A549 (cell line): ENCODE measurements around the gene STAT4. TPM values are rescaled to one million over a fixed set of nuclear protein-coding genes. Genes with fewer than 3 reads are reported as not detected.

ENCODE experiments used
- ATAC-seq, 2 experiments: fragments of 200-7000 bp in 1 of 2; fragments of >200 bp in 1 of 2; cut with Nextera tagmentation in 1 of 2; cut with Tn5 transposase in 1 of 2; 3 replicates each; pipeline versions ENCODE4 v1.8.0 to v1.9.1; 2018 to 2020; ENCODE audit warnings: mild to moderate bottlenecking in 1 of 2, moderate library complexity in 1 of 2
- CTCF ChIA-PET: fragments of 300-600 bp; sonication (Branson Sonifier 250); formaldehyde crosslinking; extraction: SDS; loops from one replicate; lab custom pipeline; 2021; ENCODE audit warnings: antibody characterized with exemption, inconsistent platforms; lab: Yijun Ruan, JAX
- POLR2A ChIA-PET: fragments of 350-600 bp; formaldehyde crosslinking; extraction: SDS; loops from one replicate; lab custom pipeline; 2021; ENCODE audit warnings: antibody characterized with exemption, inconsistent platforms; lab: Yijun Ruan, JAX
- DNase-seq, 2 experiments: peaks; one replicate each; pipeline versions ENCODE4 v3.0.0 to v3.0.0-alpha.2; 2011 to 2016; ENCODE audit warnings: low read depth in 1 of 2, low spot score in 1 of 2
- FAIRE-seq: peaks from 2 replicates; lab custom pipeline; 2011; peaks lifted over from hg19 to GRCh38; lab: Jason Lieb, UNC
- H3K27ac ChIP-seq, 2 experiments: fragments of >200 bp; sonication (Bioruptor Twin); formaldehyde crosslinking; 3 replicates each; pipeline ENCODE4 v1.5.1; 2016 to 2017
- H3K4me1 ChIP-seq: fragments of >200 bp; sonication (Bioruptor Twin); formaldehyde crosslinking; 3 replicates; pipeline ENCODE4 v1.6.1; 2016
- H3K4me2 ChIP-seq: fragments of >200 bp; sonication (Bioruptor Twin); formaldehyde crosslinking; 3 replicates; pipeline ENCODE4 v1.6.1; 2016
- H3K4me3 ChIP-seq: fragments of >200 bp; sonication (Bioruptor Twin); formaldehyde crosslinking; 3 replicates; pipeline ENCODE4 v1.5.1; 2016
- H3K9me3 ChIP-seq: fragments of >200 bp; sonication (Bioruptor Twin); formaldehyde crosslinking; 3 replicates; pipeline ENCODE4 v1.6.1; 2016
- BHLHE40 ChIP-seq: IDR thresholded peaks from 2 replicates; pipeline ENCODE4 v1.6.1; 2012; ENCODE audit warnings: low read depth, low read length, inconsistent platforms
- CEBPB ChIP-seq, 2 experiments: fragments of >200 bp in 1 of 2; sonication (Bioruptor Twin) in 1 of 2; formaldehyde crosslinking in 1 of 2; IDR thresholded peaks; 2 replicates each; pipeline ENCODE4 v1.6.1; 2012 to 2016
- EHF ChIP-seq: fragments of 250-450 bp; sonication (Bioruptor Pico); IDR thresholded peaks from 2 replicates; pipeline ENCODE4 v1.5.0; 2020; ENCODE audit warnings: mild to moderate bottlenecking
- EHMT2 ChIP-seq: fragments of 200-600 bp; sonication (generic); IDR thresholded peaks from 2 replicates; pipeline ENCODE4 v1.6.1; 2016; ENCODE audit warnings: antibody characterized with exemption, low read depth, mild to moderate bottlenecking, moderate library complexity
- FOSB ChIP-seq: fragments of 250-450 bp; sonication (Bioruptor Pico); IDR thresholded peaks from 2 replicates; pipeline ENCODE4 v1.5.0; 2020; ENCODE audit warnings: mild to moderate bottlenecking, moderate library complexity
- FOSL2 ChIP-seq, 2 experiments: fragments of 450-650 bp in 1 of 2; fragments of >200 bp in 1 of 2; sonication (Bioruptor Twin) in 1 of 2; formaldehyde crosslinking; IDR thresholded peaks; 2 replicates each; pipeline versions ENCODE4 v1.5.0 to v1.6.1; 2016 to 2020; ENCODE audit warnings: mild to moderate bottlenecking in 1 of 2, moderate library complexity in 1 of 2
- HEYL ChIP-seq: fragments of 250-450 bp; sonication (Bioruptor Pico); IDR thresholded peaks from 2 replicates; pipeline ENCODE4 v1.8.0; 2021; ENCODE audit warnings: mild to moderate bottlenecking, moderate library complexity
- MAFK ChIP-seq: fragments of 450-650 bp; IDR thresholded peaks from 2 replicates; pipeline ENCODE4 v1.6.1; 2014; ENCODE audit not compliant: partially characterized antibody
- RARB ChIP-seq: fragments of 250-450 bp; sonication (Bioruptor Pico); IDR thresholded peaks from 2 replicates; pipeline ENCODE4 v1.8.0; 2021; ENCODE audit warnings: mild to moderate bottlenecking, moderate library complexity
- RCOR1 ChIP-seq: fragments of 150-350 bp; IDR thresholded peaks from 2 replicates; pipeline ENCODE4 v1.6.1; 2014; ENCODE audit warnings: antibody characterized with exemption, low read length, low read depth
- ZFP36 ChIP-seq: fragments of 450-650 bp; IDR thresholded peaks from 2 replicates; pipeline ENCODE4 v1.6.1; 2014; ENCODE audit warnings: borderline replicate concordance; ENCODE audit not compliant: partially characterized antibody
- ZSCAN20 ChIP-seq: fragments of 250-450 bp; sonication (Bioruptor Pico); IDR thresholded peaks from 2 replicates; pipeline ENCODE4 v1.8.0; 2022; ENCODE audit warnings: mild to moderate bottlenecking, moderate library complexity
- WGBS: methylation state at CpG from one replicate; pipeline ENCODE4 v1.1.6; 2017; ENCODE audit errors: missing lambda C conversion rate; 5-methylcytosine and 5-hydroxymethylcytosine counted together
- polyA plus RNA-seq, 4 experiments: library from polyadenylated mRNA; depleted of rRNA in 3 of 4; stranded (reverse); fragments of >200 nt; fragmentation: RNase III in 1 of 4; extraction: RNeasy Plus Mini Kit Qiagen cat#74134 plus additional on column Dnase treatment in 1 of 4; gene quantifications; 2 replicates in 3 of 4; 3 replicates in 1 of 4; pipeline ENCODE4 v1.2.3, GENCODE V29; 2011 to 2017
- TF ChIP-seq, protein P1 (sequence below): IDR thresholded peaks from 2 replicates; pipeline ENCODE4 v1.6.1; 2012; ENCODE audit warnings: low read depth, borderline replicate concordance
- TF ChIP-seq, protein P2 (sequence below): fragments of 250-450 bp; sonication (Bioruptor Pico); IDR thresholded peaks from 2 replicates; pipeline ENCODE4 v1.5.0; 2020; ENCODE audit warnings: low read depth, mild to moderate bottlenecking, moderate library complexity
- TF ChIP-seq, protein P3 (sequence below): fragments of 150-350 bp; IDR thresholded peaks from 2 replicates; pipeline ENCODE4 v1.6.1; 2014; ENCODE audit warnings: low read depth, mild to moderate bottlenecking, low read length
- TF ChIP-seq, protein P4 (sequence below): IDR thresholded peaks from 2 replicates; pipeline ENCODE4 v1.6.1; 2012
- TF ChIP-seq, protein P5 (sequence below): fragments of >200 bp; sonication (Bioruptor Twin); formaldehyde crosslinking; IDR thresholded peaks from 3 replicates; pipeline ENCODE4 v1.5.1; 2016

STAT4 gene
- polyA plus RNA-seq, 2 of the 4 experiments (the other 2 are of a cell fraction): 11.6 to 34.4 TPM

DNA sequence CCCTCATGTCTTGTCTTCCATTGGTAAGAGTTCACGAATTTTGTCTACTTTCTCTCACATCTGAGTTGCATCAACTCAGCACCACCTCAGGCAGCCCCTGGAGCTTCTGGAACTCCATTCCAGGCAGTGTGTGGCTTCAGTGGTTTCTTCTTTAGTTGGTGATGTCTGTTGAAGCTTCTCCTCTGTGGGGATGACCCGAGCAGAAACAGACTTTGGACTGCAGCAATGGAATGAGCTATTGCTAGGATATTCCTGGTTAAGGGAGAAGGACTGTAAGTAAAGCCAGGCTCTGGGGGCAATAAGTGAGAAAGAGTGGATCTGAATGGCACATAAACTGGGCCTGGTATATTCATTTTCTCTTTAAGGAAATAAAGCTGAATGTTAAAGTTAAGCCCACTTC, 32.3 kb upstream of the STAT4 start:
- Histone ChIP-seq H3K4me2 (no peak overlapping the region), H3K27ac (peak overlapping the region; percentile 6 to 77; a peak in 4 of 6 replicates), H3K4me1 (peaks cover 44% of the 10 kb centered on the region), H3K4me3 (no peak overlapping the region), H3K9me3 (no peaks in the 10 kb centered on the region)
- CTCF ChIA-PET: interaction anchor here (1.0 to 1.6 kb wide), 4 partner anchors 10 to 35 kb away, joined by 3 to 4 read pairs (median 3); no protein-coding TSS in a partner anchor
- DNase-seq: no peak
- TF ChIP-seq ZSCAN20 (CRISPR knock-in tag) (no peak), RARB (CRISPR knock-in tag) (no peak)
- TF ChIP-seq, protein P1, sequence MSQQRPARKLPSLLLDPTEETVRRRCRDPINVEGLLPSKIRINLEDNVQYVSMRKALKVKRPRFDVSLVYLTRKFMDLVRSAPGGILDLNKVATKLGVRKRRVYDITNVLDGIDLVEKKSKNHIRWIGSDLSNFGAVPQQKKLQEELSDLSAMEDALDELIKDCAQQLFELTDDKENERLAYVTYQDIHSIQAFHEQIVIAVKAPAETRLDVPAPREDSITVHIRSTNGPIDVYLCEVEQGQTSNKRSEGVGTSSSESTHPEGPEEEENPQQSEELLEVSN: no peak
- TF ChIP-seq, protein P2, sequence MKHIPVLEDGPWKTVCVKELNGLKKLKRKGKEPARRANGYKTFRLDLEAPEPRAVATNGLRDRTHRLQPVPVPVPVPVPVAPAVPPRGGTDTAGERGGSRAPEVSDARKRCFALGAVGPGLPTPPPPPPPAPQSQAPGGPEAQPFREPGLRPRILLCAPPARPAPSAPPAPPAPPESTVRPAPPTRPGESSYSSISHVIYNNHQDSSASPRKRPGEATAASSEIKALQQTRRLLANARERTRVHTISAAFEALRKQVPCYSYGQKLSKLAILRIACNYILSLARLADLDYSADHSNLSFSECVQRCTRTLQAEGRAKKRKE (CRISPR knock-in tag): no peak
- TF ChIP-seq, protein P3, sequence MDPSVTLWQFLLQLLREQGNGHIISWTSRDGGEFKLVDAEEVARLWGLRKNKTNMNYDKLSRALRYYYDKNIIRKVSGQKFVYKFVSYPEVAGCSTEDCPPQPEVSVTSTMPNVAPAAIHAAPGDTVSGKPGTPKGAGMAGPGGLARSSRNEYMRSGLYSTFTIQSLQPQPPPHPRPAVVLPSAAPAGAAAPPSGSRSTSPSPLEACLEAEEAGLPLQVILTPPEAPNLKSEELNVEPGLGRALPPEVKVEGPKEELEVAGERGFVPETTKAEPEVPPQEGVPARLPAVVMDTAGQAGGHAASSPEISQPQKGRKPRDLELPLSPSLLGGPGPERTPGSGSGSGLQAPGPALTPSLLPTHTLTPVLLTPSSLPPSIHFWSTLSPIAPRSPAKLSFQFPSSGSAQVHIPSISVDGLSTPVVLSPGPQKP: no peak
- no peak for ATAC-seq
- FAIRE-seq: no peak
- WGBS: 80% methylated on average over 2 of the region's 2 CpGs
- POLR2A ChIA-PET: no interaction called here

DNA sequence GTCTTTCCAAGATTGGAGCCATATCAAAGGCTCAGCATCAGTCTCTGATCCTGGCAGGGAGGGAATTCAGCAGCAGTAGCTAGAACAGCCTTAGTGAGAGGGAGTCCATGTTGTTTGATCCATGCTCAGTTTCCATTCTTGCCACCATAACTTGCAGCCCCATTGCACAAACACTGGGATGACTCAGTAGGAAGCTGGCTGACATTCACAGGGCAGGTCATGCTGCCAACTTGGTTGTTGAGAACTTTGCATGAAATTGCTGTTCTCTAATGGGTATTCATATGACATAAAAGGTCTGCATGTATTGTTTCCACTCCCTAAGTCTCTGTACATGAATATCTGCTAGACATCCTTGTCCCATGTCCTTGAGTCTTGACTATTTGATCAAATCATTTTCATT, 29.9 kb upstream of the STAT4 start:
- H3K4me1 ChIP-seq: peaks cover 67% of the 10 kb centered on the region
- no peak for DNase-seq
- FAIRE-seq: no peak
- POLR2A ChIA-PET: no interaction called here
- no peaks in the 10 kb centered on the region for H3K9me3 ChIP-seq
- no peak overlapping the region for H3K4me3 ChIP-seq
- CTCF ChIA-PET: interaction anchor here (1.1 to 1.7 kb wide), 2 partner anchors 9 to 15 kb away, joined by 3 to 6 read pairs; no protein-coding TSS in a partner anchor
- H3K4me2 ChIP-seq: peak overlapping the region; percentile 8; the same call in 2 of the 3 replicates
- H3K27ac ChIP-seq: peak overlapping the region; percentile 68 to 77
- ATAC-seq: no peak
- TF ChIP-seq, protein P4, sequence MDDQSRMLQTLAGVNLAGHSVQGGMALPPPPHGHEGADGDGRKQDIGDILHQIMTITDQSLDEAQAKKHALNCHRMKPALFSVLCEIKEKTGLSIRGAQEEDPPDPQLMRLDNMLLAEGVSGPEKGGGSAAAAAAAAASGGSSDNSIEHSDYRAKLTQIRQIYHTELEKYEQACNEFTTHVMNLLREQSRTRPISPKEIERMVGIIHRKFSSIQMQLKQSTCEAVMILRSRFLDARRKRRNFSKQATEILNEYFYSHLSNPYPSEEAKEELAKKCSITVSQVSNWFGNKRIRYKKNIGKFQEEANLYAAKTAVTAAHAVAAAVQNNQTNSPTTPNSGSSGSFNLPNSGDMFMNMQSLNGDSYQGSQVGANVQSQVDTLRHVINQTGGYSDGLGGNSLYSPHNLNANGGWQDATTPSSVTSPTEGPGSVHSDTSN: no peak
- TF ChIP-seq FOSL2 (IDR thresholded peaks at IDR 0.05) (0 out of 2 replicates have a peak, but pooled peaks have one; percentile 5), FOSL2 (CRISPR knock-in tag; IDR thresholded peaks at IDR 0.05) (no peak), EHMT2 (no peak), ZSCAN20 (CRISPR knock-in tag) (no peak), ZFP36 (no peak), FOSB (CRISPR knock-in tag) (no peak), CEBPB (IDR thresholded peaks at IDR 0.05) (peak; percentile 43 to 50; a peak in 2 of 4 replicates), RCOR1 (no peak), HEYL (CRISPR knock-in tag) (no peak), MAFK (no peak), BHLHE40 (no peak), EHF (CRISPR knock-in tag) (no peak)
- TF ChIP-seq, protein P5, sequence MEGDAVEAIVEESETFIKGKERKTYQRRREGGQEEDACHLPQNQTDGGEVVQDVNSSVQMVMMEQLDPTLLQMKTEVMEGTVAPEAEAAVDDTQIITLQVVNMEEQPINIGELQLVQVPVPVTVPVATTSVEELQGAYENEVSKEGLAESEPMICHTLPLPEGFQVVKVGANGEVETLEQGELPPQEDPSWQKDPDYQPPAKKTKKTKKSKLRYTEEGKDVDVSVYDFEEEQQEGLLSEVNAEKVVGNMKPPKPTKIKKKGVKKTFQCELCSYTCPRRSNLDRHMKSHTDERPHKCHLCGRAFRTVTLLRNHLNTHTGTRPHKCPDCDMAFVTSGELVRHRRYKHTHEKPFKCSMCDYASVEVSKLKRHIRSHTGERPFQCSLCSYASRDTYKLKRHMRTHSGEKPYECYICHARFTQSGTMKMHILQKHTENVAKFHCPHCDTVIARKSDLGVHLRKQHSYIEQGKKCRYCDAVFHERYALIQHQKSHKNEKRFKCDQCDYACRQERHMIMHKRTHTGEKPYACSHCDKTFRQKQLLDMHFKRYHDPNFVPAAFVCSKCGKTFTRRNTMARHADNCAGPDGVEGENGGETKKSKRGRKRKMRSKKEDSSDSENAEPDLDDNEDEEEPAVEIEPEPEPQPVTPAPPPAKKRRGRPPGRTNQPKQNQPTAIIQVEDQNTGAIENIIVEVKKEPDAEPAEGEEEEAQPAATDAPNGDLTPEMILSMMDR: no peak
